ENCODE data around the gene SMNDC1. TPM values are rescaled to one million over a fixed set of nuclear protein-coding genes. Genes with fewer than 3 reads are reported as not detected.

SMNDC1 gene
- total and polyA plus RNA-seq, 2 of the 4 experiments (the other 2 are of a cell fraction), result 3.9 to 15.1 TPM

GRCh38 chr10:110296966-110297365, 7.8 kb downstream of the SMNDC1 start:
- H3K18ac ChIP-seq (ENCODE audit: low read depth, low read length), result no peak overlapping the region
- TF ChIP-seq CTCF (conservative IDR thresholded peaks at IDR 0.05; ENCODE audit: low read depth, low read length), result no peak
- no peak for TF ChIP-seq RCOR1 (IDR thresholded peaks at IDR 0.05; ENCODE audit: insufficient replicate concordance, low read length)
- TF ChIP-seq FOS (IDR thresholded peaks at IDR 0.05; ENCODE audit: low read depth, low read length), result no peak
- no peak for TF ChIP-seq NFE2L2 (IDR thresholded peaks at IDR 0.05; ENCODE audit: low read depth, low read length)
- no peak for TF ChIP-seq SMC3 (IDR thresholded peaks at IDR 0.05; ENCODE audit: low read depth, low read length)
- no peak for TF ChIP-seq POLR2A (IDR thresholded peaks at IDR 0.05; ENCODE audit: low read depth, low read length)
- no peak for TF ChIP-seq ELK1 (IDR thresholded peaks at IDR 0.05; ENCODE audit: borderline replicate concordance, low read depth, low read length)
- no peak for TF ChIP-seq RAD21 (IDR thresholded peaks at IDR 0.05; ENCODE audit: low read length)
- no CpG with 5 or more reads among the region's 1 CpG for WGBS, 2 experiments (ENCODE audit: extremely low coverage in 2 of 2, insufficient read length in 1 of 2)

More at GRCh38 chr10:110296966-110297365, 7.8 kb downstream of the SMNDC1 start:
- BruUV-seq (replicated peaks), result no TSS peak
- peaks cover 14 to 34% of the 10 kb centered on the region in 2 experiments; a peak in 3 of 4 replicates for H3K79me1 ChIP-seq (ENCODE audit: low read depth in 1 of 2, low read length in 2 of 2)
- no peak overlapping the region for H2BK15ac ChIP-seq (ENCODE audit: low read depth, low read length)
- H2AK5ac ChIP-seq (ENCODE audit: low read depth, low read length), result no peak overlapping the region
- H2AK9ac ChIP-seq (replicated peaks; ENCODE audit: low read depth, low read length, poor library complexity), result no peak overlapping the region
- in situ Hi-C loops (cut with MboI; ENCODE audit: low sequenced_read_pairs) (no loop called here), dilution Hi-C loops (cut with HindIII; ENCODE audit: low sequenced_read_pairs, unreplicated experiment) (loop anchor here (25.0 kb wide), 1 partner anchor 160 kb away; no protein-coding TSS in a partner anchor), intact Hi-C loops (cut with micrococcal nuclease) (no loop called here)
- H2BK120ac ChIP-seq (ENCODE audit: low read depth, low read length), result no peak overlapping the region
- H3K4me1 ChIP-seq (ENCODE audit: control insufficient read depth, insufficient read depth, low read length), result peaks cover 2% of the 10 kb centered on the region; the same call in 1 of the 2 replicates
- no peak overlapping the region for H4K8ac ChIP-seq (ENCODE audit: low read depth in 2 of 2, low read length in 2 of 2)
- ChIA-PET POLR2A (ENCODE audit: unreplicated experiment) (no interaction called here), CTCF (interaction anchor here (1.5 kb wide), 2 partner anchors 10 to 159 kb away, joined by 5 to 6 read pairs; no protein-coding TSS in a partner anchor)
- H4K20me1 ChIP-seq (ENCODE audit: insufficient read depth, low read length), result peaks cover 7% of the 10 kb centered on the region; the same call in 1 of the 2 replicates
- no peak overlapping the region for H2AFZ ChIP-seq (replicated peaks; ENCODE audit: low read length, poor library complexity)
- no peaks in the 10 kb centered on the region; the same call in 1 of the 2 replicates for H3K9me1 ChIP-seq (ENCODE audit: insufficient read depth, low read length)
- no peak overlapping the region for H3K4me2 ChIP-seq (ENCODE audit: low read depth, low read length)
- no peak for DNase-seq
- no peak overlapping the region for H3K56ac ChIP-seq (ENCODE audit: extremely low read depth, insufficient read depth, low read length)
- no peak overlapping the region for H2BK5ac ChIP-seq (ENCODE audit: low read depth, low read length, poor library complexity, severe bottlenecking)
- no peak overlapping the region for H3K4ac ChIP-seq (ENCODE audit: low read depth, low read length)
- ATAC-seq (ENCODE audit: low read depth), result no peak
- no peak overlapping the region for H4K91ac ChIP-seq (ENCODE audit: insufficient read depth, low read depth, low read length)
- no peak overlapping the region for H3K23ac ChIP-seq (ENCODE audit: low read depth, low read length)
- no peaks in the 10 kb centered on the region for H3K9me3 ChIP-seq (ENCODE audit: control insufficient read depth, insufficient read depth, low read length)
- no peak overlapping the region for H3K4me3 ChIP-seq (ENCODE audit: insufficient read depth, low read depth, low read length)
- H3K36me3 ChIP-seq (ENCODE audit: control insufficient read depth, insufficient read depth, low read length), result peaks cover 44% of the 10 kb centered on the region
- H3K27ac ChIP-seq (ENCODE audit: insufficient read depth, low read length), result no peak overlapping the region
- no peak overlapping the region for H3K9ac ChIP-seq (ENCODE audit: low read depth, low read length)
- no peak overlapping the region for H4K5ac ChIP-seq (ENCODE audit: low read depth, low read length)
- no peak overlapping the region for H2BK20ac ChIP-seq (ENCODE audit: low read depth, low read length)
- H3K14ac ChIP-seq (replicated peaks; ENCODE audit: low read depth, low read length), result no peak overlapping the region
- H3K27me3 ChIP-seq (ENCODE audit: control insufficient read depth, insufficient read depth, low read length), result no peaks in the 10 kb centered on the region
